RCC 7860 (cell line): ENCODE measurements around the gene CAMKK2.
"Not testable (repeated sequence)": the region's sequence is repeated elsewhere in the genome, so short reads cannot be mapped to it uniquely, and the experiment has no call there.

ENCODE experiments used
- DNase-seq: peaks from one replicate; pipeline ENCODE4 v3.0.0-alpha.2; 2015; ENCODE audit warnings: low spot score
- FAIRE-seq: peaks from 2 replicates; lab custom pipeline; 2012; peaks lifted over from hg19 to GRCh38; lab: Jason Lieb, UNC

CAMKK2 gene

DNA sequence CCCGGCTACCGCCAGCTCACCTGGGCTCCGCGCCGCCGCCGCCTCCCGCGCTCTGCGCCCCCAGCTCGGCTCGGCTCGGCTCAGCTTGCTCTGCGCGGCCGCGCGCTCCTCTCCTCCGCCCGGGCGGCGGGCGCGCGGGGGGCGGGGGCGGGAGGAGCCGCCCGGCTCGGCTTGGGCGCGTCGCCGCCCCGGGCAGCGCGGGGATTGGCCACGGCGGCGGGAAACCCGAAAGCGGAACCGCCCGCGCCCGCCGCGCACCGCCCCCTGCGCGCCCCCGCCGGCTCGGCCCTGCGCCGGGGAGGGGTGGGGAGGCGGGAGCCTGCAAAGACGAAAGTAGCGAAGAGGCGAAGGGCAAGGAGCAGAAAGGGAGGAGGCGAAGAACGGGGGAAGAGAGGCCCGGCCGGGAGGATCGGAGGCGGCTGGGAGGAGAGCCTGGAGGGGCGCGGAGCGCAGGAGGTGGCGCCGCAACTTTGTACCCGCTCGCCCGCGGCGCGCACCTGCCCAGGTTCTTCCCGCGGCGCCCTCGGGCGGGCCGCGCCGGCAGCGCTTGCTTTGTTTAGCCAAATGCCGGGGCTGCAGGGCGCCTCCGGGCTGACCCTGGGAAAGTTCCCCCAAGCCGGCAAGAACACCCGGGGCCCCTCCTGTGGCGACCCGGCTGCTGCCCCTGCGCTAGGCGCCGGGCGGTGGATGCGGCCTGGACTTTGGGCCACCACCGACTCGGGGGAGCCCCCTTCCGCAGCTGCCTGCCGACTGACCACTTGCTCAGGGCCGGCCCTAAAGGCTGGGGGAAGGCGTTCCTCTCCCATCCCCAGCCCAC, at the start of gene CAMKK2:
CAMKK2 (minus strand) TSS at position 92 of the 817 bp plus-strand sequence. CDS start 22,183 bp downstream, outside the sequence.
- DNase-seq: peak; percentile 49
- FAIRE-seq: no peak

DNA sequence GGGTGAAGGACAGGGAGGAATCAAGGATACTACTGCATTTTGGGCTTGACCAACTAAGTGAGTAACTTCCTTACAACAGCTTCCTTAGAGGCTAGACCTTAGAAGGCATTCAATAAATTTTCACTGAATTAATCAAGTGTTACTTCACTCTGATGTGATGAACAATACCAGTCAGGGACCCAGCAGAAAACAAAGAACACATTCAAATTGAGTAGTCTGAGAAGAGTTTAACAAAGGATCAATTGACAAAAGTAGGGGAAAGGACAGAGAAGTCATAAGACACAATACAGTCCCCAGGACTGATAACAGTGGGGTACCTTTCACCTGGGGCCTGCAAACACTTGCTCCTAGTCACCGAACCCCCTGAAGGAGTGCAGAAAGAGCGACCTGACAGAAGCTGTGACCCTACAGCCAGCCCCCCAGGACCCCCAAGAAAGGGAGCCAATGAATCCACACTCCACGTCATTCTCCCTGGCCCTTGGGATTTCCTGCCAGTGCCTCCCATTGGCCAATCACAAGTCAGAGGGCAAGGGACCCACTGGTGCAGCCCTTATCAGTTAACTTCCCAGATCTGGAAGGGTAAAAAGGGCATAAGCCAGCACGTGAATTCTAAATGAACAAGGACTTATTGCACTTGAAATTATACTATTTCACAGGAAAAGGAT, 48.8 kb upstream of the CAMKK2 start:
- no peak for DNase-seq
- FAIRE-seq: no peak

DNA sequence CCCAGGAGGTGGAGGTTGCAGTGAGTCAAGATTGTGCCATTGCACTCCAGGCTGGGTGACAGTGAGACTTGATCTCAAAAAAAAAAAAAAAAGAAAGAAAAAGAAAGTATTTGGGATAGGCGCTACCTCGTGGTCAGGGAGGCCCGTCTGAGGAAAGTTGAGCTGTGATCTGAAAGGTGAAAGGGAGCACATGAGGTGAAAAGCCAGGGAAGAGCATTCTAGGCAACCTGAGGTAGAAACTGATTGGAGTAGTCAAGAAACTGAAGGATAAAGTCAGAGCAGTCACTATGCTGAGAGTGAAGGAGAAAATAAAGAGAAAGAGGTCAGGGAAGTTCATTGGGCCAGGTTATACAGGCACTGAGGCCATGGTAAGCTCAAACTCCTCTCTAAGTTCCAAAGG, 48.0 kb upstream of the CAMKK2 start:
- DNase-seq: no peak
- FAIRE-seq: no peak

DNA sequence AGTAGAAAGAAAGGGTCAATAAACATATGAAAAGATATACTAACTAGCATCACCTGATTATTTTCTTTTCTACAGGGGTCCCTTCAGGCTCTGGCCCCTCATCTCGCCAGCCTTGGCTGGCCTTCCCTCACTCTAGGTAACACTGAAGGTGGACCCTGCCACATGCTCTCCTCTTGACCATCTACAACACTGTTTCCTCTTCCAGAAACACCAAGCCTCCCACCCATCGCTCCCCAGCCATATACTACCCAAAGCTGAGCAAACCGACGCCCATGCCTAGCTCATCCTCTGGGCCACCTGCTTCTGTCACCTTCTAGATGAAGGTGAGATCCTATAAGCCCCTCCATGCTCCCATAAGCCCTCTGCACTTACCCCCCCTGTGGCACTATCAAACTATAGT, 40.9 kb upstream of the CAMKK2 start:
- FAIRE-seq (no peak), DNase-seq (no peak)

DNA sequence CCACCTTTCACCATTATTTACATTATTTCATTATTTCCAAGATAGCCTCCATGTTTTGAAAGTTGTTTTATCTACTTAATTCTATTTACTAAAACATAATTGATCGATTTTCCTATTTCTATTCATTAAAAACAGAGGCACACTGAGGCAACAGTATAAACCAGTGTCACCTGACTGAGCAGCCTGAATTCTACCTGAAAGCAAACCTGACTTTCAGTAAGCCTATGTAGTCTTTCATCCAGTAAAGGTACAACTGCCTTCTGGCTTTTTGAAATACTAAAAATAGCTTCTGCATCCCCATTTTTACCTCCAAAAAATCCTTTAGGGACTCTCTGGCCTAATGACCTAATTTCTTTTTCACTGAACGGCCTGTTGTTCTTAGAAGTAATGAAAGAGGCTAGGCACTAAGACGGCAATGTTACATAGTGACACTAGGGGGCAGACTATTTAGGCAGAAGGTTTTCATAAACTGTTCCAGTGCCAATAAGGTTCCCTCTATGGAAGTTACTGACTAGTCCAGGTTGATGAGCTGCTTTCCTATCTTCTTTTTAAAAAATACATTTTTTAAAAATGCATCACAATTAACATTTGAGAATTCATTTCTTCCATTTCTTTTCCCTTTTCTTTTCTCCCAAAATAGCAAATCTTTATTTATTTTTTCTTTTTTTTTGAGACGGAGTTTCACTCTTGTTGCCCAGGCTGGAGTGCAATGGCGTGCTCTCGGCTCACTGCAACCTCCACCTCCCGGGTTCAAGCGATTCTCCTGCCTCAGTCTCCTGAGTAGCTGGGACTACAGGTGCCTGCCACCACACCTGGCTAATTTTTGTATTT, 38.2 kb upstream of the CAMKK2 start:
- FAIRE-seq: peak; percentile 61
- peak; percentile 53 for DNase-seq

DNA sequence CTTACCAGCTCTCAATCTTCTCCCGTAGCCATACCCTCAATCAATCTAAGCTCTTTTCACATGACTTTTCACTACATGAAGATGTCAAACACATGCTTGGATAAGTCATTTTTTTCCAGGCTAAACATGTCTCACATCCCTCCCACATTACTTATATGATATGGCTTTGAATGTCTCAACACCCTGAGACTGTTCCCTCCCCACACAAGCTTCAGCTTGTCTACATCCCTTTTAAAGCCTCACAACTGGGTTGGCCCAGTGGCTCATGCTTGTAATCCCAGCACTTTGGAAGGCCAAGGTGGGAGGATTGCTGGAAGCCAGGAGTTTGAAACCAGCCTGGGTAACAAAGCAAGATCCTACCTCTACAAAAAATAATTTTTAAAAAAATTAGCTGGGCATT, 37.2 kb upstream of the CAMKK2 start:
- FAIRE-seq: no peak
- no peak for DNase-seq

DNA sequence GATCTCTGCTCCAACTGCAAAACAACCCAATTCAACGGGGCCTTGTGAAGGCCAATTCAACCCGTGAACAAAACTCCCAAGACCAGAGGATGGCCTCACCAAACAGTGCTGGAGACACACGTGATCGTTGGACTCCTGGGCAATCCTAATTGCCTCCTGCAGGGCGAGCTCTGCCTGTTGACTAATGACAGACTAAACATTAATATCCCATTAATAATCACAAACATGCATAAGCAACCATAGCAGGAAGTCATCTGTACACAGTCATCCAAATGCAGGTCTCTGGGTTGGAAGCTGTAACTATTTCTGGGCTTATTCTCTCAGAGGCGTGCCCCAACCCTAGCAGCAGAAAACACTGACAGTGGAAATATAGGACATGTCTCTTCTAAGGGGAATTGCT, 34.7 kb upstream of the CAMKK2 start:
- FAIRE-seq (no peak), DNase-seq (no peak)

DNA sequence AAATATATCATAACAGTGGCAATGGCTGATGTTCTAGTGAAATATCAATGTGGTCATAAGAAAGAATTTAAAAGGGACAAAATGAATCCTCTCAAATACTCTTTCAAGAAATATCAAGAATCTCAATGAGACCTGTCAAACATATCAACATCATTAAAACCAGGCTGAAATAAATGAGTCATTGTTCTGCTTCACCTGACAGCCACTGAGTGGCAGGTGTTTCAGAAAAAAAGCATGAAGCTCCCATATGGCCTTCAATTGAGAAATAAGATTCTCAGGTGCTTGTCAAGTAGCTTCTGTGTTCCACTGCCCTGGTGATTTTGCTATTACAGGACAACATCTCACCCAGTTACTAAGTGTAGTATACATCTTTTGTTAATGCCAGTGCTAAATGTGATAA, 34.2 kb upstream of the CAMKK2 start:
- DNase-seq: no peak
- no peak for FAIRE-seq

DNA sequence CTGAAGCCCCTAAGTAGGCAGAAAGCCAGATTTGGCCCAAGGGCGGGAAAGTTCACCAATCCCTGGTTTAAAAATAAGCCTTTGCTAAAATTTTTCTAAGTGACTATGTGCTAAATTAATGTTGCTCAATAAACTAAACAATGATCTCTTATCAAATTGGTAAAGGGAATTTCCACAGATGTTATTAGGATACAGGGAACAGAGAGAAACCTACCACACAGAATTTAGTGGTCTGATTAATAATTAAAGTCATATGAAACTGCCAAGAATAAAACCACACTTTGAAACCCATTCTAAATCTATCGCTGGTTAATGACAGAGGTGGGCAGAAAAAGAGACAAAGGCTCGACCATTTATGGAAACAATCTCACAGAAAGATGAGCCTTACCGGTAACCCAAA, 33.7 kb upstream of the CAMKK2 start:
- FAIRE-seq (no peak), DNase-seq (no peak)

DNA sequence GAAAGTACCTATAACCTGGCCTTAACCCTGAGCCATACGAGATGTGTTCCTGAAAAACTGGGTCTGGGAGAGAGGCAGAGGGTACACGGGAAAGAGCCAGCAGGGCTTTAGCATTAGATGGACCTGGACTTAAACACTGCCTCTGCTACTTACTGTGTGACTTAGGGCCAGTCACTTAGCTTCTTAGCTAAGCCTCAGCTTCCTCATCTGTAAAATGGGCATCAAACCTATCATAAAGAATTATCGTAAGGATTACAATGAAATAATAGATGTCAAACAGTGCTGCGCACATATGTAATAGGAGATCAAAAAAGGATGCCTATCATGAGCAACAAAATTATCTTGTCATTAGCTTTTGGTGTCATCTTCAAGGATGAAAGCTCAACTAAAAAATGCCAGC, 32.1 kb upstream of the CAMKK2 start:
- FAIRE-seq (no peak), DNase-seq (no peak)

DNA sequence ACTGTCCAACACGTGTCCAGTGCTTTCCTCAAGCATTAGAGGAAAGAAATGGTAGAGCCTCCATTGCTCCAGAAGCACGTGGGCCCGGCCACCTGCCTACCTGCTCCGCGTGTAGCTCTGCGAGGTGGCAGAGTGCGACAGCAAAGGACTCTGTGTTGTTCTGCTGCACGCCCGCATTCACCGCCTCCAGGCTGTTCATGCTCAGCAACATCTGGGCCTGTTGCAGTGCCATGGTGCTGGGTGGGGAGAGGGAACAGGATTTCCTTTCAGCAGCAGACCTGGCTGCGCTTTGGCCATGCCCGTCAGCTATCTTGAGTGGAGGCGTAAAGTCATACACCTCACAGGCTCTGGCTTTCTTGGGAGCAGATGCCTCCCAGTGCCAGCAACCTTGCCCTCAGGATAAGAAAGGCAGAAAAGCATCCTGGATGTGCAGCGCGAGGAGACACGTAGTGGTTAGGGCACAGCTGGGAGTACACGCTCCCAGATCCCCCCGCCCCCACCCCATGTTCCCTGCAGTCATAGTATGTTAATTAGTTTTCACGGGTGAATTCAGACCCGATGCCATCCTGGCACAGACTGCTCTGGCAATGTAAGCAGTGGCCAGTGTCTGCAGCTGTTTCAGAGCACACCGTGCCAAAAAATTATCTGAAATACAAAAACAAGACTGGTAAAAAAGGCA, 30.6 kb upstream of the CAMKK2 start:
- no peak for FAIRE-seq
- no peak for DNase-seq

DNA sequence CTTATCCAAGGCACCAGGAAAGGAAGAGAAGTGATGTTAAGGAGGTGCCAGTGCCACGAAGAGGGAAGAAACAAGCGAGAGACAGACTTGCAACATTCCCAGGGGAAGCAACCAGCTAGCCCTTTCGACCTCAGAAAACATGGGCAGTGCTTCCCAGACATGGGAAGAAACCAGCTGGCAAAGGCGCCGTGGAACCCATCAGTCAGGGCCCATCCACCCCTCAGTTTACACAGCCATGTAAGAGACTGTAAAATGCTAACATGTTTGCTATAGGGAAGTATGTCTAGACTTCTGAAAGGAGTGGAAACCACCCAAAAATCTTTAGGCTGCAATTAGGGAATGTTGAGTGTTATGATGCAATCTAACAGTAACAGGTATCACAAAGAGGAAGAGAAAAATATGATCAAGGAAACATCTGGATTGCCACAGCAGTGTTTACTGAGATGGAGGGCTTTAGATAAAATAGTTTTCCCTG, 29.4 kb upstream of the CAMKK2 start:
- DNase-seq (no peak), FAIRE-seq (no peak)

DNA sequence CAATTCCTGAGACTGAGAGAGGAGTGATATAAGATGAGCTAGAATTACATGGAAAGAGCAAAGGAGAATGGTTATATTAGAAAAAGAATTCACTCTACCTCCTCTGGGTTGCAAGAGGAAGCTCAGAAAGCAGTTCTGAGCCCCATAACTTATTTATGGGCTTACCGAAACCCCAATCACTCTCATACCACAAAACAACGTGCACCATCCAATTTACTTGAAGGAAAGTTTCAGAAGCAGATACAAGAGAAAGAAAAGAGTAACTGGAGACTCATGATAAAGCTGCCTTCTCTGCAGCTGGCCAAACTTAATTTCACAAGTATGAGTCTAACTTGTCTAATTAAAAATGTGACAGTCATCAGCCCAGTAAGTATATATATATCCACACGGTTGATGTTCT, 27.4 kb upstream of the CAMKK2 start:
- no peak for DNase-seq
- no peak for FAIRE-seq

DNA sequence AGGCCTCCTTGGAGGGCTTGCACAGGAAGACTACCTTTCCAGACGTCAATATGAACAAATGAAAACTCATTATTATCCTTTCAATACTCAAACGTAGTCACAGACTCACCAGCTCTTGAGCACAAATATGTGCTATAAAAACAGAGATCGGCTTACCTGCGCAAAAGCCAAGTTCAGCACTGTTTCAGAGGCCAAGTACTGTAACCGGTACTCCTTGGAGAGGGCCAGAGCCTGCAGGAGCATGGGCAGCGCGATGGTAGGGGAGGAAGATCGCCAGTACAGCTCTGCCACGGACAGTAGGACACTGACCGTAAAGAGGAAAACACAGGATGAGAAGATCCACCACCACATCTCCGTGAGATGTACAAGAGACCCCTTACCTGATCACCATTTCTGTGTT, 21.6 kb upstream of the CAMKK2 start:
- DNase-seq: no peak
- no peak for FAIRE-seq

DNA sequence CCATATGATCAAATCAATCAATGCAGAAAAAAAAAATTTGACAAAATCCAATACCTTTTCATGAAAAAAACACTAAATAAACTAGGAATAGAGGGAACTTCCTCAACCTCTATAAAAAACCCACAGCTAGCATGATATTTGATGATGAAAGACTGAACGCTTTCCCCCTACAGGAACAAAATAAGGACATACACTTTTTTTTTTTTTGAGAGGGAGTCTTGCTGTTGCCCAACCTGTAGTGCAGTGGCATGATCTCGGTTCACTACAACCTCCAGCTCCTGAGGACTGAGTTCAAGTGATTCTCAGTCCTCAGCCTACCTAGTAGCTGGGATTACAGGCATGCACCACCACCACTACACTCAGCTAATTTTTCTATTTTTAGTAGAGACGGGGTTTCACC, 17.9 kb upstream of the CAMKK2 start:
- FAIRE-seq: no peak
- DNase-seq: no peak

DNA sequence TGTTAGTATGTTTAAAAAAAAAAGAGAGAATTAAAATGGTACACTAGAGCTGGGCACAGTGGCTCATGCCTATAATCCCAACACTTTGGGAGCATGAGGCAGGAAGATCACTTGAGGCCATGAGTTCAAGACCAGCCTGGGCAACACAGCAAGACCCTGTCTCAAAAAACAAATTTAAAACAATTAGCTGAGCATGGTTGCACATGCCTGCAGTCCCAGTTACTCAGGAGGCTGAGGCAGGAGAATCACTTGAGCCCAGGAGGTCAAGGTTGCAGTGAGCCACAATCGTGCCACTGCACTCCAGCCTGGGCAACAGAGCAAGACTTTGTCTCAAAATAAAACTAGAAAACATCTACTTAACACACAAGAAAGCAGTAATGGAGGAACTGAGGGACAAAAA, 13.7 kb upstream of the CAMKK2 start:
- not testable (repeated sequence) for FAIRE-seq, DNase-seq

DNA sequence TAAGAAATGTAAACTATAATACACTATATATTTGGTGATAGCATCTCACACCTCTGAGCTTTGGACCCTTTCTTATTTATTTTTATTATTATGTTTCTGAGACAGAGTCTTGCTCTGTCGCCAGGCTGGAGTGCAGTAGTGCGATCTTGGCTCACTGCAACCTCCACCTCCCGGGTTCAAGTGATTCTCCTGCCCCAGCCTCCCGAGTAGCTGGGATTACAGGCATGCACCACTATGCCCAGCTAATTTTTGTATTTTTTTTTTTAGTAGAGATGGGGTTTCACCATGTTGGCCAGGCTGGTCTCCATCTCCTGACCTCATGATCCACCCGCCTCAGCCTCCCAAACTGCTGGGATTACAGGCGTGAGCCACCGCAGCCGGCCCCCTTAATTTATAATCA, 10.9 kb upstream of the CAMKK2 start:
- DNase-seq, FAIRE-seq: not testable (repeated sequence)

DNA sequence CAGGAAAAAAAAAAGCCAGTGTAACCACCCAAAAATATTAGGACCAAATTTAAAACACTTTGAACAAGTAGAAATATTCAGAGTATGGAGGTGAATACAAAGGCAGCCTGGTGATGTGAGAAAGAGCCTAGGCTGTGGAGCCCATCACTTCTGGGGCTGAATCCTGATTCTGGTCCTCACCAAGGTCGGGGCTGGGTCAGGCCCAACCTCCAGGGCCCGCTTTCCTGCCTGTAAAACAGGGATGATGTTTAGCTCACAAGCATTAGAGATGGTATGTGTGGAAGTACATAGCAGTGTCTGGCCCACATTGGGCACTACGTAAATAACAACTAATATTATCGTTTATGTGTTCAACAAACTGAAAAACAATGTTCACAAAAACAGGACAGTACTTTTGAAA, 7.8 kb upstream of the CAMKK2 start:
- no peak for FAIRE-seq
- DNase-seq: no peak

DNA sequence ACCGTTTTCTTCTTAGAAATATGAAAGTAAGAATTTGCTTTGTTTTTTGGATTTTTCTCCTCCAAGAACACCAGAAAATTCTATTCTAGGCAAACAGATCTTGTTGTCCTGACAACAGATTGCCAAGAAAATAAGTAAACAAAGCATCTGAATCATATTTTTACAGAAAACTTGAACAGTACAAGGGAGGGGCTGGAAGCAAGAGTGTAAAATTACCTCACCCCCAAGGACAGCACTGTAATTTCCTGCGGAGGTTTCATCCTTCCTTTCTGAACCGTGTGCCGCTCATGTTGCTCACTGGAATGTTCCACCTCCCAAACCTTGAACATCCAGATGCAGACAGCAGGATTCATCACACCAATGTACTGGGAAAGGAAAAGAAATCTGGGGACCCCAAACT, 5.4 kb upstream of the CAMKK2 start:
- FAIRE-seq: no peak
- no peak for DNase-seq

DNA sequence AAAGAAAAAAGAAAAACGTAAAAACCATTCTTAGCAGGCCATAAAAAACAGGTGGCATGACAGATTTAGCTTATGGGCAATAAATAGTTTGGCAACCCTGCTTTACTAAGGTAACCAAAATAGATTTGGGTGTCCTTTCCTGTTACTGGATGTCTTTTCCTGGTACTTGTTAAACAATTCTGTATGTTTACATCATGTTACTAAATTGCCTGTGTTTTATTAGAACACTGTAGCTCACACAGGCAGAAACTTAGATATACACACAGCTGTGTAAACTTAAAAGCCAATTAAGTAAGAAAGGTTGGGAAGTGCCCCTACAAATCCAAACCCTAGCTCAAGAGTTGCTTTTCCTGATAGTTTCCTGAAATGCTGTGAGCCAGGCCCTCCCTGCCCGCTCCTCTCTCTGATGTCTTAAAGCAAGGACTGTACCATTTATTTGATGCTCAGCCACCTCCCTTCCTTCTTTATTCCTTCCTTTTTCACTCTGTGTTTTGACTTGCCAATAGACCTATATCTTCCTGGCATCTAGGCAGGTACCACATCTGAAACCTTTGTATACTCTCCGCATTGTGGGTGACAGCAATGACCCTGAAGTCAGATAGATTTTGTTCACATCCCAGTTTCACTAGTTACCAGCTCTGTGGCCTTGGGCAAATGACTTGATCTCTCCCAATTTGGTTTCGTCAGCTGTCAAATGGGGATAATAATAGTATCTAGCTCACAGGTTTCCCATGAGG, 3.7 kb upstream of the CAMKK2 start:
- no peak for FAIRE-seq

More for the DNA sequence above, 3.7 kb upstream of the CAMKK2 start:
- DNase-seq: no peak
